HepG2 (cell line): ENCODE results near the gene GDF7. TPM values are rescaled to one million over a fixed set of nuclear protein-coding genes. Genes with fewer than 3 reads are reported as not detected.

Experiments used
- ARID2 ChIP-seq: sonication (generic); formaldehyde crosslinking; IDR thresholded peaks from 2 replicates; pipeline ENCODE4 v1.8.1; 2022; ENCODE audit warnings: mild to moderate bottlenecking, missing genetic modification reagents, borderline replicate concordance
- ARID3A ChIP-seq: IDR thresholded peaks from 2 replicates; pipeline ENCODE4 v1.6.1; 2012; ENCODE audit warnings: low read depth, low read length, improper control_type of control experiment
- DRAP1 ChIP-seq: IDR thresholded peaks from 2 replicates; pipeline ENCODE4 v1.6.1; 2016; ENCODE audit warnings: missing genetic modification reagents, missing compliant biosample characterization
- FOXC1 ChIP-seq: sonication (generic); formaldehyde crosslinking; IDR thresholded peaks from 2 replicates; pipeline ENCODE4 v1.8.0; 2022; ENCODE audit warnings: mild to moderate bottlenecking, missing genetic modification reagents, borderline replicate concordance
- FOXM1 ChIP-seq: sonication (generic); formaldehyde crosslinking; IDR thresholded peaks from 2 replicates; pipeline ENCODE4 v1.5.0; 2020; ENCODE audit warnings: missing genetic modification reagents
- HDAC6 ChIP-seq: fragments of 200-600 bp; sonication (generic); IDR thresholded peaks from 2 replicates; pipeline ENCODE4 v1.7.0; 2017; ENCODE audit warnings: mild to moderate bottlenecking, antibody characterized with exemption, low read length, low read depth
- IRF2 ChIP-seq: IDR thresholded peaks from 2 replicates; pipeline ENCODE4 v1.6.1; 2018; ENCODE audit warnings: missing genetic modification reagents, missing compliant biosample characterization
- IRF9 ChIP-seq: sonication (generic); formaldehyde crosslinking; IDR thresholded peaks from 2 replicates; pipeline ENCODE4 v1.8.0; 2022; ENCODE audit warnings: missing genetic modification reagents, mild to moderate bottlenecking, borderline replicate concordance
- MEF2D ChIP-seq: sonication (generic); formaldehyde crosslinking; IDR thresholded peaks from 2 replicates; pipeline ENCODE4 v1.5.1; 2020; ENCODE audit warnings: mild to moderate bottlenecking, missing genetic modification reagents
- MXD1 ChIP-seq: sonication (generic); formaldehyde crosslinking; IDR thresholded peaks from 2 replicates; pipeline ENCODE4 v1.4.0; 2020; ENCODE audit warnings: mild to moderate bottlenecking, missing genetic modification reagents
- POGK ChIP-seq: sonication (generic); formaldehyde crosslinking; conservative IDR thresholded peaks from 2 replicates; pipeline ENCODE4 v1.8.0; 2022; ENCODE audit warnings: mild to moderate bottlenecking, moderate library complexity, missing genetic modification reagents
- PTBP1 ChIP-seq: fragments of 200-400 bp; formaldehyde crosslinking; IDR thresholded peaks from 2 replicates; pipeline ENCODE4 v1.6.1; 2018; ENCODE audit warnings: low read length, low read depth; ENCODE audit not compliant: poor library complexity, severe bottlenecking
- SOX6 ChIP-seq, 2 experiments: fragments of 450-650 bp in 1 of 2; sonication (generic) in 1 of 2; formaldehyde crosslinking in 1 of 2; IDR thresholded peaks; 2 replicates each; pipeline versions ENCODE4 v1.4.0 to v1.6.1; 2017 to 2020; ENCODE audit warnings: antibody characterized with exemption in 1 of 2, mild to moderate bottlenecking in 1 of 2, missing genetic modification reagents in 1 of 2
- SRY ChIP-seq: sonication (generic); formaldehyde crosslinking; IDR thresholded peaks from 2 replicates; pipeline ENCODE4 v1.8.0; 2022; ENCODE audit warnings: mild to moderate bottlenecking, missing genetic modification reagents
- WIZ ChIP-seq: sonication (generic); formaldehyde crosslinking; IDR thresholded peaks from 2 replicates; pipeline ENCODE4 v1.5.1; 2020; ENCODE audit warnings: mild to moderate bottlenecking, missing genetic modification reagents
- ZNF292 ChIP-seq: sonication (generic); formaldehyde crosslinking; IDR thresholded peaks from 2 replicates; pipeline ENCODE4 v1.8.1; 2022; ENCODE audit warnings: mild to moderate bottlenecking, low read depth, missing genetic modification reagents, borderline replicate concordance
- ZNF362 ChIP-seq: sonication (generic); formaldehyde crosslinking; IDR thresholded peaks from 2 replicates; pipeline ENCODE4 v1.4.0; 2020; ENCODE audit warnings: missing genetic modification reagents, mild to moderate bottlenecking, borderline replicate concordance
- ZNF430 ChIP-seq: sonication (generic); formaldehyde crosslinking; IDR thresholded peaks from 2 replicates; pipeline ENCODE4 v1.9.0; 2021; ENCODE audit warnings: mild to moderate bottlenecking, missing genetic modification reagents
- ZNF563 ChIP-seq: sonication (generic); formaldehyde crosslinking; IDR thresholded peaks from 2 replicates; pipeline ENCODE4 v1.8.0; 2022; ENCODE audit warnings: mild to moderate bottlenecking, moderate library complexity, missing genetic modification reagents
- ZNF746 ChIP-seq: sonication (generic); formaldehyde crosslinking; IDR thresholded peaks from 2 replicates; pipeline ENCODE4 v1.8.0; 2022; ENCODE audit warnings: mild to moderate bottlenecking, missing genetic modification reagents
- ZSCAN30 ChIP-seq: sonication (generic); formaldehyde crosslinking; IDR thresholded peaks from 2 replicates; pipeline ENCODE4 v1.5.0; 2020; ENCODE audit warnings: mild to moderate bottlenecking, missing genetic modification reagents
- polyA plus RNA-seq, 8 experiments: library from polyadenylated mRNA; depleted of rRNA in 3 of 8; stranded (reverse) in 7 of 8; unstranded in 1 of 8; fragments of >200 nt; fragmentation: Illumina TruSeq in 4 of 8; extraction: Trizol in 4 of 8; gene quantifications; 2 replicates each; pipeline versions ENCODE4 v1.2.1 to v1.2.3, GENCODE V29; 2011 to 2016; ENCODE audit warnings: low read depth in 4 of 8, missing spikeins in 1 of 8, mixed read lengths in 1 of 8; ENCODE audit not compliant: insufficient read depth in 1 of 8
- total RNA-seq, 5 experiments: library from RNA; depleted of rRNA; stranded (reverse); fragments of >200 nt; fragmentation: Illumina TruSeq; extraction: Trizol; gene quantifications; 2 replicates each; pipeline ENCODE4 v1.2.3, GENCODE V29; 2016; ENCODE audit warnings: low read depth in 1 of 5

The GDF7 gene
- total and polyA plus RNA-seq, 2 of the 13 experiments (the other 11 are each of a cell fraction or from before 2014, with no cell fraction given) = 1.6 to 15.0 TPM

- TF ChIP-seq ARID3A (peak; percentile 57; the same call in 1 of the 2 replicates), ZNF292 (no peak), POGK (peak; percentile 62; the same call in 1 of the 2 replicates), DRAP1 (CRISPR knock-in tag) (peak; percentile 38; the same call in 1 of the 2 replicates), ZSCAN30 (CRISPR knock-in tag) (0 out of 2 replicates have a peak, but pooled peaks have one; percentile 29), WIZ (CRISPR knock-in tag) (peak; percentile 72; the same call in 1 of the 2 replicates), FOXM1 (CRISPR knock-in tag) (no peak), ZNF362 (CRISPR knock-in tag) (peak; percentile 82; the same call in 1 of the 2 replicates), HDAC6 (no peak), MXD1 (0 out of 2 replicates have a peak, but pooled peaks have one; percentile 27), IRF9 (CRISPR knock-in tag) (peak; percentile 84; the same call in 1 of the 2 replicates), ZNF746 (CRISPR knock-in tag) (no peak), FOXC1 (CRISPR knock-in tag) (peak; percentile 80), SOX6 (IDR thresholded peaks at IDR 0.05) (no peak), SOX6 (CRISPR knock-in tag; IDR thresholded peaks at IDR 0.05) (peak; percentile 80), ZNF430 (CRISPR knock-in tag) (no peak), MEF2D (CRISPR knock-in tag) (peak; percentile 85), ARID2 (CRISPR knock-in tag) (no peak), SRY (CRISPR knock-in tag) (peak; percentile 83), PTBP1 (peak; percentile 47), IRF2 (peak; percentile 93), ZNF563 (CRISPR knock-in tag) (0 out of 2 replicates have a peak, but pooled peaks have one; percentile 27)
These were observed 31.0 kb upstream of the GDF7 start (continued) for GRCh38 chr2:20635675-20636584.
